NCI-H1436 treated with DMSO at 0.1 percent for 48 hours (cell line): Measurements from ENCODE around the gene SNAP29.
"Not testable (repeated sequence)": the region's sequence is repeated elsewhere in the genome, so short reads cannot be mapped to it uniquely, and the experiment has no call there.

Experiments used
- DNase-seq: peaks from one replicate; lab custom pipeline; 2025; lab: John Stamatoyannopoulos, UW

SNAP29 gene

GRCh38 chr22:20866736-20867135, 7.9 kb downstream of the SNAP29 start:
- no peak for DNase-seq

GRCh38 chr22:20867179-20868024, 8.6 kb downstream of the SNAP29 start:
- no peak for DNase-seq

GRCh38 chr22:20868025-20868962, 9.5 kb downstream of the SNAP29 start:
- no peak for DNase-seq

GRCh38 chr22:20869234-20869633, 10.4 kb downstream of the SNAP29 start:
- no peak for DNase-seq

- DNase-seq = no peak
Observed at GRCh38 chr22:20873214-20873613, 14.4 kb downstream of the SNAP29 start.

GRCh38 chr22:20875296-20875695, 16.5 kb downstream of the SNAP29 start:
- DNase-seq = no peak

- no peak for DNase-seq
Observed at GRCh38 chr22:20877715-20878114, 18.9 kb downstream of the SNAP29 start.

GRCh38 chr22:20881231-20881630, 22.4 kb downstream of the SNAP29 start:
- no peak for DNase-seq

- DNase-seq = no peak
Observed at GRCh38 chr22:20881869-20882815, 23.3 kb downstream of the SNAP29 start.

GRCh38 chr22:20882855-20883254, 24.0 kb downstream of the SNAP29 start:
- no peak for DNase-seq

GRCh38 chr22:20884454-20884853, 25.6 kb downstream of the SNAP29 start:
- no peak for DNase-seq

GRCh38 chr22:20885017-20885556, 26.3 kb downstream of the SNAP29 start:
- no peak for DNase-seq

GRCh38 chr22:20885557-20886323, 26.9 kb downstream of the SNAP29 start:
- no peak for DNase-seq

GRCh38 chr22:20887375-20887774, 28.6 kb downstream of the SNAP29 start:
- DNase-seq = no peak

GRCh38 chr22:20889025-20889704, 30.4 kb downstream of the SNAP29 start:
- DNase-seq = no peak

GRCh38 chr22:20889904-20890540, 31.2 kb downstream of the SNAP29 start:
- no peak for DNase-seq

GRCh38 chr22:20890975-20891374, 32.2 kb downstream of the SNAP29 start:
- DNase-seq = no peak

- DNase-seq = not testable (repeated sequence)
Observed at GRCh38 chr22:20897737-20898136, 38.9 kb downstream of the SNAP29 start.

- DNase-seq = no peak
Observed at GRCh38 chr22:20899827-20900423, 41.1 kb downstream of the SNAP29 start.
